Stimulated activated CD8-positive, alpha-beta memory T cell treated with anti-CD3 and anti-CD28 coated beads, Interleukin-15, amount 100 ng/mL, for 4 hours (primary cell): ENCODE data around the gene CRY2.
"Not testable (repeated sequence)": the region's sequence is repeated elsewhere in the genome, so short reads cannot be mapped to it uniquely, and the experiment has no call there.

Experiments
- DNase-seq, 2 donors: peaks; one replicate each; pipeline ENCODE4 v3.0.0-alpha.2; 2020; ENCODE audit warnings: low read depth in 2 of 2

CRY2 gene

DNA sequence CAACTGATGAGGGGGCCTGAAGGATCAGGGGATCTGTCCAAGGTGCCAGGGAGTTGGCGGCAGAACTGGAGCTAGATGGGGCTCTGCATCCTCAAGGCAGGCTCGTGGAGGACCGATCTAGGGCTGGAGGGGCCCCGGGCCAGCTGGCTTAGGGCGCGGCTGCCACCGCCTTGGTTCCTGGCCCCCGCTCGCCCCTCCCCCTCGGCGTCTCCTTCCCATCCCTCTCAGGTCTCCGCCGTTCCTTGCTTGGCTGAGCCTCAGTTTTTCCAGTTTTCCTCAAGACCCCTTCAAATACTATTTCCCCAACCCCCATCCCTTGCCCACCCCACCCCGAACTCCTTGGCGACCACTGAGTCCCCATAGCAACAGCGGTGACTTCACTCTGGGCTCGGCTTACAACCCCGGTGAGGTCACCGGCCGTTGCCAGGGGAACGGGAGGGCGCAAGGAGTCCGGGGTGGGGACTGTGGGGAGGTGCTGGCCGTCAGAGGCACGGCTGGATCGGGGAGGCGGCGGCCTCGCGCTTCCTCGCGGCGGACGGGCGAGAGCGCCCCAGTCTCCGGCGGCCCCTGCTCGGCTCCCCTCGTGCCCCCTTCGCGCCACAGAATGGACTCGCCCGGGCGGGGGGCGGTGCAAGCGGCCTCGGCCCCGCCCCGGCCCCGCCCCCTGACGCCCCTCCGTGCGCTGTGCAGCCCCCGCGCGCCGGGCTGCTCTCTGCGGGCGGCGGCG, 52.3 kb downstream of the CRY2 start:
- peak; percentile 40 to 51 for DNase-seq

DNA sequence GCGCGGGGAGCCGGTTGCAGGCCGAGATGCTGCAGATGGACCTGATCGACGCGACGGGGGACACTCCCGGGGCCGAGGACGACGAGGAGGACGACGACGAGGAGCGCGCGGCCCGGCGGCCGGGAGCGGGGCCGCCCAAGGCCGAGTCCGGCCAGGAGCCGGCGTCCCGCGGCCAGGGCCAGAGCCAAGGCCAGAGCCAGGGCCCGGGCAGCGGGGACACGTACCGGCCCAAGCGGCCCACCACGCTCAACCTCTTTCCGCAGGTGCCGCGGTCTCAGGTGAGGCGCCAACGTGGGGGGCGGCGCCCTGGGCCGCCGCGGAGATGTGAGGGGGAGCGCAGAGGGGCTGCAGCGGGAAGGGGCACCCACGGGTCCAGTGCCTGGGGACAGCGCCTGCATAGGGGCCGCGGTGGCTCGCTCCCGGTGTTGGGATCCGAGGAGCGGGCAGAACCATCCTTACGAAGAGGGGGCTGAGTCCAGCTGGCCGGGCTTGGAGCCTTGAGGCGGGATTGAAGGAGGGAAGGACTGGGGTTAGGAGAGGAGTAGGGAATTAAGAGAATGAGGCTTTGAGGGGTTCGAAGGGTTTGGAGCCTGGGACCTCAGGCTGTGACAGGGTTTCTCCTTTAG, 53.0 kb downstream of the CRY2 start:
- not testable (repeated sequence) for DNase-seq

DNA sequence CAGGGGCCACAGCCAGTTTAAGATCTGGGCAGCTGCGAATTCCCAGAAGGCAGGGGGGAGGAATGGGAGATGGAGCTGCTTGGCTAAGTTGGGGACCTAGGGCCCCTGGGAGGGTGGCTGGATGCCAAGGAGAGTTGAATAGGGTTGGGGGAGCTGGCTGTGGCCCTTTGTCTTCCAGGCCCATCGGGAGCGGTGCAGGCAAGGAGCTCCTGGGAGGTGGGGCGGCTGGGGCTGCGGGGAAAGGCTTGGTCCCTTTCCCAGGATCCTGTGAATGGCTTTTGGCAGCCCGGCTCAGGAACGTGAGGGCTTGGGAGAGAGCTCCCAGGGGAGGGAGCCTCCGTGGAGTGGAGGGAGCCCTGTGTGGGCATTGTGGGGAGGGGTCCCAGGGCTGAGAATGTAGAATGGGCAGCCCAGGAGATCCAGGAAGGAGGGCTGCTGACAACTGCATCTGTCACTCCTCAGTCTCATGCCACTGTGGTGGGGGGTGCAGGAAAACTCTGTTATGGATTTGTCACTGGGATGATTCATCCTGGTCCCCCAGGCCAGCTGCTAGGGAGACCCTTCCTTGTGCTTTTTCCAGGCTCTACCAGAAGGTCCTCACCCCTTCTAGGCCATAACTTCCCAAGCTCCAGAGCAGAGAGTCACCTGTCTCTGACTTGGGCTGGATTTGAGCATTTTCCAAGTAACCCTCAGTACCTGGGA, 53.8 kb downstream of the CRY2 start:
- no peak for DNase-seq

DNA sequence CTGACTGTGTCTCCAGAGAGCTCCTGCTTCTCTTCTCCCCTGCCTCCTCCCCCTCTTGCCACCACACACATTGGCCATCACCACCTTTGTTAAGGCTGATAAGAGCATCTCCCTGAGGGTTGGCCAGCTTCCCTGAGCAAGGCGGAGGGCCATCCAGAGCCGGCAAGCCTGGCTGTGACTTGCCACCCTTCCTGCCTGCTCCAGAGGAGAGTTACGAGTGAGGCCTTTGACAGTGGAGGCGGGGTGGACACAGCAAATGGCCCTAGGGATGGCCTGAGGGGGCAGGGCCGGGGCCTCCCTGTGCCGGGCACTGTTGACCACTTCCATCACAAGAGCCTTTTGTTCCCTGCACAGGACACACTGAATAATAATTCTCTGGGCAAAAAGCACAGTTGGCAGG, 54.4 kb downstream of the CRY2 start:
- no peak for DNase-seq

DNA sequence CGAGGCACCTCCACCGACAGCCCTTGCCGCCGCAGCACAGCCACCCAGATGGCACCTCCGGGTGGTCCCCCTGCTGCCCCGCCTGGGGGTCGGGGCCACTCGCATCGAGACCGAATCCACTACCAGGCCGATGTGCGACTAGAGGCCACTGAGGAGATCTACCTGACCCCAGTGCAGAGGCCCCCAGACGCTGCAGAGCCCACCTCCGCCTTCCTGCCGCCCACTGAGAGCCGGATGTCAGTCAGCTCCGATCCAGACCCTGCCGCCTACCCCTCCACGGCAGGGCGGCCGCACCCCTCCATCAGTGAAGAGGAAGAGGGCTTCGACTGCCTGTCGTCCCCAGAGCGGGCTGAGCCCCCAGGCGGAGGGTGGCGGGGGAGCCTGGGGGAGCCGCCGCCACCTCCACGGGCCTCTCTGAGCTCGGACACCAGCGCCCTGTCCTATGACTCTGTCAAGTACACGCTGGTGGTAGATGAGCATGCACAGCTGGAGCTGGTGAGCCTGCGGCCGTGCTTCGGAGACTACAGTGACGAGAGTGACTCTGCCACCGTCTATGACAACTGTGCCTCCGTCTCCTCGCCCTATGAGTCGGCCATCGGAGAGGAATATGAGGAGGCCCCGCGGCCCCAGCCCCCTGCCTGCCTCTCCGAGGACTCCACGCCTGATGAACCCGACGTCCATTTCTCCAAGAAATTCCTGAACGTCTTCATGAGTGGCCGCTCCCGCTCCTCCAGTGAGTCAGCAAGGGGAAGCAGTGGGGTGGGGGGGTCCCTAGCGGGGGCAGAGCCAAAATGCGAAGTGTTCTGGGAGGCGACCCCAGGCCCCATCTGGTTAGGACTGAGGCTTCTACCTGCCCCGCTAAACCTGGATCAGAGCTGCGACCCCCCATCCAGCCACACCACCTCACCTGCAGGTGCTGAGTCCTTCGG, 55.4 kb downstream of the CRY2 start:
- no peak for DNase-seq

DNA sequence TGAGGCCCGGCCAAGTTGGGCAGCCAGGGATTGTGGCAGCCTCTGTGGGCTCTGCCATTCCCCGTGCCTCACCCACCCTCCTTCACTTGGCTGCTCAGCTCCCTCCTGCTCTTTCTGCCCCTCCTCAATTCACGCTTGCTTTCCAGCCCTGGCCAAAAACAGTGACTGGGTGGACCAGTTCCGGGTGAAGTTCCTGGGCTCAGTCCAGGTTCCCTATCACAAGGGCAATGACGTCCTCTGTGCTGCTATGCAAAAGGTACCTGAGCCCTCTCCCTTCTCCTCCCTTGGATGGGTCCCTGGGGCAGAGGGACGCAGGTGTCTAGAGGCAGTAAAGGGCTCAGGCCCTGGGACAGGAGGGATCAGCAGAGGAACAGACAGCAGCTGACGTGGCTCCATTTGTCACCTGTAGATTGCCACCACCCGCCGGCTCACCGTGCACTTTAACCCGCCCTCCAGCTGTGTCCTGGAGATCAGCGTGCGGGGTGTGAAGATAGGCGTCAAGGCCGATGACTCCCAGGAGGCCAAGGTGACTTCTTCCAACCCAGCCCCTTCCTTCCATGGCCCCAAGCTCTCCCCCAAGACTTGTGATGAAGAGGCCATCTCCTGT, 57.1 kb downstream of the CRY2 start:
- no peak for DNase-seq

DNA sequence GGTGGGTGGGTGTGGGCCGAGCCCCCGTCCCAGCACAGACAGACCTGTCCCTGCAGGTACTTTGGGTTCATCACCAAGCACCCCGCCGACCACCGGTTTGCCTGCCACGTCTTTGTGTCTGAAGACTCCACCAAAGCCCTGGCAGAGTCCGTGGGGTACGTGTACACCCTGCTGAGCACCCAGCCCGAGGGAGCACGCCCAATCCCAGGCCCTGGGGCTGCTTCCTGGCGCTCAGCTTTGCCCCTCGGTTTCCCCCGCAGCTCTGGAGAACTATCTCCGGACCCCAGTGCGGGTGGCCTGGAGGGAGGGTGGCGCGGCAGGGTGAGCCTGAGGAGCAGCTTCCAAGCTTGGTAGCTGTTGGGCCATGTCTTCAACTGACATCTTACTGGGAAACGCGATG, 57.8 kb downstream of the CRY2 start:
- DNase-seq = no peak

DNA sequence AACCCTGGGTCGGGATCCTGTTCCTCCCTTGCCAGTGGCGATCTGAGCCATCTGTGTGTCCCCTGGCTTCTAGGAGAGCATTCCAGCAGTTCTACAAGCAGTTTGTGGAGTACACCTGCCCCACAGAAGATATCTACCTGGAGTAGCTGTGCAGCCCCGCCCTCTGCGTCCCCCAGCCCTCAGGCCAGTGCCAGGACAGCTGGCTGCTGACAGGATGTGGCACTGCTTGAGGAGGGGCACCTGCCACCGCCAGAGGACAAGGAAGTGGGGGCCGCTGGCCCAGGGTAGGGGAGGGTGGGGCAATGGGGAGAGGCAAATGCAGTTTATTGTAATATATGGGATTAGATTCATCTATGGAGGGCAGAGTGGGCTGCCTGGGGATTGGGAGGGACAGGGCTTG, 58.3 kb downstream of the CRY2 start:
- not testable (repeated sequence) for DNase-seq

DNA sequence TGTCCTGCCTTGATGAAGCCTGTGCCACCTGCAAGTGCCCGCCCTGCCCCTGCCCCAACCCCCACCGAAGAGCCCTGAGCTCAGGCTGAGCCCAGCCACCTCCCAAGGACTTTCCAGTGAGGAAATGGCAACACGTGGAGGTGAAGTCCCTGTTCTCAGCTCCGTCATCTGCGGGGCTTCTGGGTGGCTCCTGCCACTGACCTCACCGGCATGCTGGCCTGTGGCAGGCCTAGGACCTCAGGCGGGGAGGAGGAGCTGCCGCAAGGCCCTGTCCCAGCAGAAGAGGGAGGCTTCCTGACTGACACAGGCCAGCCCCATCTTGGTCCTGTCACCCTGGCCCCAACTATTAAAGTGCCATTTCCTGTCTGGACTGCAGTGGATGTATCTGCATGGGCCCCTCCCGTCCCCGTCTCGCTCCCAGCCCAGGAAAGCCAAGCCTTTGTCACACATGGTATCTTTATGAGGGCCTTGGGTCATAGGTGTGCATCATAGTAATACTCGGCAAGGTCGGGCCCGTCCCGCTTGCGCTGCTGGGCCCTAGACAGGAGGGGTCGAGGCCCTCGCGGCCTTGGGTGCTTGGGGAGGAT, 58.9 kb downstream of the CRY2 start:
- DNase-seq = no peak

DNA sequence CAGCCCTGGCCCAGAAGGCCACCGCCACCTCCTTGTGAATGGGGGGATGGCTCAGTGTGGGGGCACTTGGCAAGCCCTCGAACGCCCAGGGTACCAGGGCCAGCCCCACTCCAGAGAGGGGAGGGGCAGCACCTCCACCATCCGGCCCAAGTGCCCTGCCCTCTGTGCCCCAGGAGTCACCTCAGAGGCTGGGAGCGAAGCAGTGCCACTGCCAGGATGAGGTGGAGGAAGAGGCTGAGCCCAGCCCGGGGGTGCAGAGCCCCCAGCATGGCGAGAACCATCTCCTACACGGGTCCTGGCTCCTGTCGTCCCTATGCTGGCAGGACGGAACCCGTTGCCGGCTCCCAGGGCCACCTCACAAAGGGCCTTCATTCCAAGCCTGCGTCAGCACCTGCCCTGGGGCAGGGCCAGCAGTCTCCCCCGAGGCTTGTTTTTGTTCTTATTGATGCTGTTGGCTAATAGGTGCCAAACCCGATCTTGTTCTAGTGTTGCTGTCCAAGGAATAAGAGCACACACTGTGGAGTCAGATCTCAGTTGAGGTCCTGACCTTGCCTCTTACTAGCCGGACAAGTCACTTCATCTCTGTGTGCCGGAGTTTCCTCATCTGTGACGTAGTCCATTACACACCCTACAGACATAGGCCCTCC, 59.8 kb downstream of the CRY2 start, which contains the start of gene FREY1:
Gene FREY1 (minus strand): TSS at position 307 of the 647 bp plus-strand sequence. CDS start 26 bp downstream, at position 281.
- no peak for DNase-seq

DNA sequence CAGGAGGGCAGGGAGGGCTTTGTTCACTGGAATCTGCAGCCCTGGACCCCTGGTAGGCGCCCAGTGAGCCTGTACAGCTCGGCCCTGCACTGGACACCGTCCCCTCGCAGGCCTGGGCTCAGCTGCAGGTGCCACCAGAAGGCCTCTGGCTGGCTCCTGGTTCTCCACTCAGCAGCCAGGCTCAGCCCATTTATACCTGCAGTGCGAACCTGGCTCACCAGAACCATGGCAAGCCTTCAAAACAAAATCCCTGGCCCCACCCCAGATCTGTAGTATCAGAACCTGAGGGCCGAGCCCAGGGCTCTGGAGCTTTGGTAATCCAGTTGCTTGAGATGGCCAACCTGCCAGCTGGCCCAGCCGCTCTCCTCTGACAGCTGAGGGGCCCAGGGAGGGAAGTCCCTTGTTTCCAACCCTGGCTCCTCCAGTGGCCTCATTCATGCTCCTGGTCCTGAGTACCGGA, 60.7 kb downstream of the CRY2 start:
- DNase-seq = no peak

DNA sequence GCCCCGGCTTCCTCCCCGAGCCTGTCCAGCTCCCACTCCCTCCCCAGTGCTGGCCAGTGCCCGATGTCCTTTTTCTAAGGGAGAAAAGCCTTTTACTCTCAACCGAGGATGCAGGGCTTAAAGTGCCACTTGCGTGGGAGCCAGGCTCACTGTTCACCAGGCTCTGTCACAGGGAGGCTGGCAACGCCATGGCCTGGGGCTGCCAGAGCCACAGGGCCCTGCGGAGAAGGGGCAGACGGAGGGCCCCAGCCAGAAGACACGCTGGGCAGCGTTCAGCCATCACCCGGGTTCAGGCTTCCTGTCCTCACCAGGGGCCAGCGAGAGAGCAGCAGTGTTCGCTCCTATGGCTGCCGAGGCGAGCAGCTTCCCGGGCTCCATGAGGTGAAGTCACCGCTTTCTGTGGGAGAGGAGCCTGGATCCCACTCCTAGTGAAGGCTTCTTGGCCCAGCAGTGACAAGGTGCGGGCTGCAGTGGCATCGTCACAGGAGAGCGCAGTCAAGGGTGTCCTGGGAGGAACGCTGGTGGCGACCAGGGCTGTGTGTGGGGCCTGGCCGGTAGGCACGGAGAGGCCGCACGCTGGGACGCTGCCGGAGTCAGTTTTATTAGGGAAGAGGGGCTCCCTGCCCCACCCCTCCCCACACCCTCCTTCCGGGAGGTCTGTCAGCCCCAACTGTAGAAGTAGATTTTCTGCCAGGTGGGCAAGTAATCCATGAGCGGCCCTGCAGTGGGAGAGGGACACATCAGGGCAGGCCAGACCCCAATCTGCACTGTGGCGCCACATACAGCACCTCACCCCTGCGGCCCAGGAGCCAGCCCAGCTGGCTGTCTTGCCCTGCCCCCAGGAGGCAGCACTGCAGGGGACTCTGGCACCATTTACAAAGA, 62.6 kb downstream of the CRY2 start:
- DNase-seq = no peak

DNA sequence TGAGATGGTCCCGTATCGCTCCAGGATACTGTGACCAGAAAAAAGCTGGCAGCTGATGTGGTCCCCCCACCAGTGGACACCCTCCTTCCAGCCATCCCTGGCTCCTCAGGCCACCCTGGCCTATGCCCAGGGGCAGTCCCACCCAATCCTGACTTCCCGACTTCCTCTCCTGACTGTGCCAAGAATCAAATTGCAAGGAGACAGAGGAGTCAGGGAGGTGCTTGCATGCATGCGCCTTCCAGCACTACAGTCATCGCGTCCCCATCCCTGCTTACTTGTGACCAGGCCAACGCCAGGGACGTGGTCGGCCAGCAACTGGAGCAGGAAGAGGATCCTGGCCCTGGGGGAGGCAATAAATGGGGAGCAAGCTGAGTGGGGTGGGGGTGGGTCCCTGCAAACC, 63.3 kb downstream of the CRY2 start:
- no peak for DNase-seq

DNA sequence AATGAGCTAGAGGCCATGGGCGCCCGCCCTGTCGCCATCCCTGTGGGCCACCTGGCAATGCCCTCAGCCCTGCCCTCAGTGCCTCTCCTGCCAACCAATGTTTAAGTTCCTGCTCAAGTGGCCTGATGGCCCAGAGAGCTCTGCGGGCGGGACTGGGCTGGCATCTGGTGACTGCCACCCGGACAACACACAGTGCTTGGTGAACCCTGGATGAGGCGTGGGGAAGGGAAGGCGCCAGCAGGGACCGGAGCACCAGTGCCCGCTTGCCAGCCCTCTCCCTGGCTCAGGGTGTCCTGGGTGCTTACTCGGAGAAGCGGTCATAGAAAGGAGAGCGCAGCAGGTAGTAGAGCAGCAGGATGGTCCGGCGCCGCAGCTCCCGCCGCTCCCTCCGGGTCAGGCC, 66.2 kb downstream of the CRY2 start:
- no peak for DNase-seq

DNA sequence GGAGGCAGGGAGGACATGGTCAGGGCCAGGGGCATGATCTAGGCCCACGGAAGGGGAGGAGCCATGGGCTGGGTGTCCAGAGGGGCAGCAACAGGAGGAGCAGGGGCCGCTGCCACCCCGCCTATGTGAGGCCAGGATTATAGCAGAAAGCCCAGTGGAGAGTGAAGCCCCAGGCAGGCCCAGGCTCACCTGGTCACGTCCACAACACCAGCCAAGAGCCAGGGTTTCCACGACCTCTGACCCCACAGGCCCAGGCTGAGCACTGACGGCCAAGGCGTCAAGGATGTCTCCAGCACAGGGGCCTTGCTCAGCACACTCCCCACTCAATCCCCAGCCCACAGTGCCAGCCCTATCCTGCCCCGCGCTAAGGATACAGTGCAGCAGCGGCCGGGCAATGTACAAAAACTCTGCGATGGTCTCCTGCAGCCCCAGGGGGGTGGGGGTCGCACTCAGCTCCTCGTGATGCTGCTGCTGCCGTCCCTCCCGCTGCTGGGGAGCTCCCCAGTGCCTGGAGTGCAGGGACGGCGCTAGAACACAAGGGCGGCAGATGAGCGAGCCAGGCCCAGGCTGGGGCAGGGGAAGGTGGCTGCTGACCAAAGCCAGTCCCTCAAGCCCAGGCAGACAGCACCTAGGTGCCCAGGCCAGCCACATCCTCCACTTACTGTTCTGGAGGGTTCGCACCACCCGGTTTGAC, 66.8 kb downstream of the CRY2 start:
- no peak for DNase-seq

DNA sequence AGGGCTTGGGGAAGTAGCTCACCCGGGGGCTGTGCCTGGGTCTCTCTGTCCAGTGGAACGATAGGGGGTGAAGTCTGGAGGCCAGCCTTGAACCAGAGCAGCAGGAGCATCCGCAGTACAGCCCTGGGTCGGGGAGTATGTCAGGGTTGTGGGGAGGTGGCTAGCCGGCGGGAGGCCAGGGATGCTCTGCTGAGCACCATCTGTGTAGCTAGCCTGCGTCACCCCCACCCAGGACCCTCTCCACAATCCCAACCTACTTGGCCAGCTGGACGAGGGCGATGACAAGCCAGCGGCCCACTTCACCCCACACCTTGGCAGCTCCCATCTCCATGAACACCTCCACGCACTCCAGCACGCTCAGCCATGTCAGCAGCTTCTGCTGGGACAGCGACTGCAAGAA, 68.2 kb downstream of the CRY2 start:
- no peak for DNase-seq

DNA sequence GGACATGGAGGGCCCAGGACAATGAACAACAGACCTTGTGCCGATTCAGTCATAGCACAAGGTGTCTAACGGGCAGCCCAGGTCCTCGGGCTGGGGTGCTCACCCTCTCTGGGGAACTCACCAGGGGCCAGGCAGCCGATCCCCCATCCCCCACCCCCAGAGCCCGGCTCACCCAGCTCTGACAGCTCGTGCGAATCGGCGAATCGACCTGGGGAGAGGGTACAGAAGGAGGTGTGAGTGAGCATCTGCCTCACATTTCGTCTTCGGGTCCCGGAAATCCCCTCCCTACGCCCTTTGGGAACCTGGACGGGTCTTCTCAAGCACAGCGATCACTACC, 70.0 kb downstream of the CRY2 start:
- DNase-seq = no peak

DNA sequence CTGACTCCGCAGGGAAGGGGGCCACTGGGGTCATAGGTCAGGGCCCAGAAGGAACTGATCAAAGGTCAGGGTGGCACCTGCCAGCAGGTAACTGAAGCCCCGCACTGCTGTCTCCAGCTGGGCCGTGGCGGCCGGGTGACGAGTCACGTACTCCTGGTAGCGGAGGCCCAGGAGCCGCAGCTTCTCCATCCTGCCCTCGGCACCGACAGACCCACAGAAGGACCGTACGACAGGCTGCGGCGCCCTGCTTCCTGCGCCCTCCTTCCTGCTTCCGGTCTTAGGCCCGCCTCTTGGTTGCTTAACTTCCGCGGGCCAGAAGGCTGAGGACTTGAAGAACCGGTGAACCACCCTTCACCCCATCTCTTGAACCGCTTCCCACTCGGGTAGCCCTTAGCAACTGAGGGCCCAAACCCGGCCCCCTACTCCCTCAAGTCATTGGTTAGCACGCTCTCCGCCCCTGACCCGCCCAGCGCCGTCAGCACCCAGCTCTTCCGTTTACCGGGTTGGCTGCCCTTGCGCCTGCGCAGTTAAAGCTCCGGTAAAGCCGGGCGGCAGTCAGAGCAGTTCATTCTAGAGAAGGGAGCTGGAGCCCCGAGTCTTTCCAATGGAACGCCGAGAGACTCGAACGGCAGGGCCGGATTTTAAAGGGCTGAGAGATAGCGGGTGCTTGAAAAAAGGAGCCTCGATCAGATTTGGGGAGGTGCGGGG, 70.5 kb downstream of the CRY2 start, which contains the start of gene PEX16:
Gene PEX16 (minus strand): TSS at position 255 of the 708 bp plus-strand sequence. CDS start 66 bp downstream, at position 189.
- peak; percentile 88 to 94 for DNase-seq
